TTC549 (cell line): ENCODE data around the gene TEX36.
"Not testable (repeated sequence)": the region's sequence is repeated elsewhere in the genome, so short reads cannot be mapped to it uniquely, and the experiment has no call there.

Experiments used
- FAIRE-seq: peaks from 2 replicates; lab custom pipeline; 2012; peaks lifted over from hg19 to GRCh38; lab: Jason Lieb, UNC

TEX36 gene

GRCh38 chr10:125692196-125692595, 9.2 kb upstream of the TEX36 start:
- no peak for FAIRE-seq

DNA sequence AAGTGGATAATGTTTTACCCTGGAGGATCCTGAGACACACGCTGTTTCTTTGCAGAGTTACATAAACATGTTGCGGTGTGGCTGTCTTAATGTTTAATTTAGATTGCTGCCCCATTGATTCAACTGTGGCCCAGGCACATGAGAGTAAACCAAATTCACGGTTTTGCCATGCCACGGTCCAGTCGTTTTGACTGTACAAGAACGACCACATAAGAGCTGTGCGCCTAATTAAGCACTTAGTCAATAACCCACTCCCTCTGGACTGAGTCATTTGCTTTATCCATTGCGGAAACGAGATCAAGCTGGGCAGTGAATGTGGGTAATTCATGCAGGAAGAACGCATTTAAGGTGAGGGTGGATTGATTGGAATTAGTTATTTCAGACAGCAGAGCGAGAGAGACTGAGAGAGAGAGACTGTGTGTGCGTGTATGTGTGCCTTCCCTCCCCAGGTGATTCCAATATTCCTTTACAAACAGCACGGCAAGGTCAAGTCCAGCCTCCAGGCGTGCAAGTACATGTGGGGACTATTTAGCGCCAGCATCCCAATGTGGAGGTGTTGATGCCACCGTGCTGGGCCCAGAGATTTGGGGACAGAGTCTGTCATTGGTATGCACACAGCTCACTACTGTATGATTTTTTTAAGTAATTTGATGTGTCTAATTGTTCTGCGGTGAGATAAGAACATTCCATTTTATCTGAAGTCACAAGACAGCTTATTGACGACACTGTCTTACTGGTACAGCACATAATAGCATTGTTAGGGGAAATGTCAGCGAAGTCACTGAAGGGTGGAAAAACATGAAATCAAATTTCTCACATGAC, 8.4 kb upstream of the TEX36 start:
- no peak for FAIRE-seq

DNA sequence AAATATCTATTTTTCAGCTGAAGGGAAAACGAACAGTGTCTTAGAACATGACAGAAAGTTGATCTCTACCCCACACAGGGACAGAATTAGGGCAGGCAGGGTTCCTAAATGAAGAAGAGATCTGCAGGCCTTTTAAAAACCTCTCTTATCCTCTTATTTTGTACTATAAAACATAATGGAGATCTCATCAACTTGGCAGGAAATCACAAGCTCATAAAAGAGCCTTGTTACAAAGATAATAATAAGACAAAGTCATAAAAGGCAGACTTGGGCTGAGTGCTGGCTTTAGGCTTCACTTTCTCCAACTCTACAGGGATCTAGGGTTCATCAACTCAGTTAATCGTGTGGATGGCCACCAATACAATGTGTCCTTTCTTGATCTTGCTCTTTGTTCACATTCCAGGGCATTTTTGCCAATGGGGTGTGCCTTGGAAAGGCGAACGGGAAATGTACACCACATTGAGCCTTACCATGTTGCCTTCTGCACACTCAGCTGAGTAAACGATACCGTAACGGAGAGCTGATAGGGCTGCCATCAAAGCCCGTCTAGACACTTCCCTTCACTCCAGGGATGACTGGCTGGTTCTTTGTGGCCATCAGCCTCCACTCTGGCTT, 7.1 kb upstream of the TEX36 start:
- no peak for FAIRE-seq

DNA sequence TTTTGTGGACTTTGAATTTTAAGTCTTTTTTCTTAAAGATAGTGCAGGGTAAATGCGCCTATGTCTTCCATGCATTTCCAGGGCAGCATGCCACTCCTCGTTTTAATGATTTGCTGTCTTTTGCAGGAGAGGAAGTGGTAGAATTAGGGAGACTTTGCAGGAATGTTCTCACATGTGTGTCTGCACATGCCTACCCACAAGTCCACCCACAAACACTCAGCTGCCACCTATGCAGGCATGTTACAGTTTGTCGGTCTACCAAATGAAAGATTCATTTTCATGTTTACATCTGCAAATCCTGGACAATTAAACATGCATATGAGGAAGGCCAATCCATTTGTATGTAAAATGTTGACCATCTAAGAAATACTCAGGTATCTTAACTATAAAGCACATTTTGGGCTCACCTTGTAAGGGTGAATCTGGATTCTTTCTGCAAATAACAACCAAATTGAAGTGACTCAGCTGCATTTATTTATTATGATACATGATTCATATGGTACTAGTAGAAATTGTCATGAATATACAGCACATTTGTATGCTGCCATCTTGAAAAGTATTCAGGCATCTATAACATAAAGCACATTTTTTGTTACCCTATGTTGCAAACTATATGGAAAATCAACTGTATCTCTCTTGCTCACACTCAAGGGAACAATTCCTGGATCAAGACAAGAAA, 4.7 kb upstream of the TEX36 start:
- no peak for FAIRE-seq

- FAIRE-seq = no peak
Observed at GRCh38 chr10:125684581-125684980, 1.6 kb upstream of the TEX36 start.

DNA sequence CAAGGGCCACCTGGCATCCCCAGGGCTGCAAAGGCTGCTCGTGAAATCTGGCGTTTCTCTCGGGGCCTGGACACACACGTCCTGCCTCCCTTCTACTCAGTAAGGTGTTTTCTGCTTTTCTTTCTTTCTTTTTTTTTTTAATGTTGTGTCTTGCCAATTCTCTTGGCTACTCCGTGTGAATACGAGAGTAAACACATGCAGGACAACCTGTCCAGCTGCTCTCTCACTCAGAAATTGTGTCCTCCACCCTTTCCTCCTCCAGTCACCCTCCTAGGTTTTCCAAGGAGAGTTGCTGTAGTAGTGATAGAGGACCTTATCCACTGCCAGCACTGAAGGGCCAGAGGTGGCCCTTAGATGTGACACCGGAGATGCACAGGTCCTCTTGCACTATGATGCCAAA, 858 bp upstream of the TEX36 start:
- no peak for FAIRE-seq

GRCh38 chr10:125679436-125679835, 3.5 kb downstream of the TEX36 start:
- no peak for FAIRE-seq

DNA sequence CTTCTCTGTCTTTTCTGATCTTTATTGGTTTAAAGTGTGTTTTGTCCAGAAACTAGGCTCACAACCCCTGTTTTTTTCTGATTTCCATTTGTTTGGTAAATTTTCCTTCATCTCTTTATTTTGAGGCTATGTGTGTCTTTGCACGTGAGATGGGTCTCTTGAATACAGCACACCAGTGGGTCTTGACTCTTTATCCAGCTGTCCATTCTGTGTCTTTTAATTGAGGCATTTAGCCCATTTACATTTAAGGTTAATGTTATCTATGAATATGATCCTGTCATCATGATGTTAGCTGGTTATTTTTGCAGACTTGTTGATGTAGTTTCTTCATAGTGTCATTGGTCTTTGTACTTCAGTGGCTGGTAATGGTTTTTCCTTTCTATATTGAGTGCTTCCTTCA, 10.1 kb downstream of the TEX36 start:
- no peak for FAIRE-seq

- FAIRE-seq = no peak
Observed at GRCh38 chr10:125662584-125662983, 20.4 kb downstream of the TEX36 start.

DNA sequence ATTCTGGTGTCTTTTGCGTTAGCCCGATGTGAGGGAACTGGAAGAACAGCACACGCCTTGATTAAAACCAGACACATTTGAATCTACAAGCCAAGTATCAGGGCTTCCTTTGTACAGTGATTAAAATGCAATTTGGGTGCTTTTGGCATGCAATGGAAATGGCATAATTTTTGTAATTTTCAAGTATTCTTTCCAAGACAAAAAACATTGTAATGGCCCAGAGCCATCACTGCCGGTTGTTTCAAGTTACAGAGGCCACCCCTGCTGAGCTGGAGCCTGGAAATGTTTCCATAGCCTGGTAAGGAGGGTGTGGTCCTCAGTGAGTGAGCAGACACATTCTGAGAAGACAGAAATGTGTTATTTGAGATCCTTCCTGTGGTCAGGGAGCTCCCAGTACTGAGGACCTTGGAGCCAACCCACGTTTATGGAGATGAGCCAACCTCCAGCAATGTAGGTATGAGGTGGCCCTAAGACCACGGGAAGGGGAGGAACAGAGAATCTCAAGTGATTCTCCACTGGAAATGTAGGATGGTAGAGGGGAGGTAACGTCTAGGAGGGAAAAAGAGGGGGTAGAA, 20.9 kb downstream of the TEX36 start:
- FAIRE-seq = no peak

- FAIRE-seq = no peak
Observed at GRCh38 chr10:125661431-125661940, 21.5 kb downstream of the TEX36 start.

- no peak for FAIRE-seq
Observed at GRCh38 chr10:125659071-125659470, 23.9 kb downstream of the TEX36 start.

DNA sequence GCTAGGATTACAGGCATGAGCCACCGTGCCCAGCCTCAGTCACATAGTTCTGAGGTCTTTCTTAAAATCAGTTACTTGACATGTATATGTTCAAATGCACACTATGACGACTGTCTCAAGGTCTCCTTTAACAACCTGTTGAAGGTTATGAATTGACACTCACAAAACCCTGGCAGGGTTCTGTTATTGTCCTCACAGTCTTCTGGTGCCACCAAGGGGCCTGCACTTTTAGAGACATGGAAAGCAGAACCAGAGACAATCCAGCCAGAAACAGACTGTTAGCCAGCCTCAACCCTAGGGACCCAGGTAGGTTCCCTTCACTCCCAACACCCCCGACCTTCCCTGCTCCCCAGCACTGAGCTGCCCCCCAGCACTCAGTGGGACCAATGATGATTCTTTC, 26.4 kb downstream of the TEX36 start:
- FAIRE-seq = no peak

DNA sequence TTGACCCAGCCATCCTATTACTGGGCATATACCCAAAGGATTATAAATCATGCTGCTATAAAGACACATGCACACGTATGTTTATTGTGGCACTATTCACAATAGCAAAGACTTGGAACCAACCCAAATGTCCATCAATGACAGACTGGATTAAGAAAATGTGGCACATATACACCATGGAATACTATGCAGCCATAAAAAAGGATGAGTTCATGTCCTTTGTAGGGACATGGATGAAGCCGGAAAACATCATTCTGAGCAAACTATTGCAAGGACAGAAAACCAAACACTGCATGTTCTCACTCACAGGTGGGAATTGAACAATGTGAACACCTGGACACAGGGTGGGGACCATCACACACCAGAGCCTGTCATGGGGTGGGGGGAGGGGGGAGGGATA, 29.9 kb downstream of the TEX36 start:
- FAIRE-seq = not testable (repeated sequence)

DNA sequence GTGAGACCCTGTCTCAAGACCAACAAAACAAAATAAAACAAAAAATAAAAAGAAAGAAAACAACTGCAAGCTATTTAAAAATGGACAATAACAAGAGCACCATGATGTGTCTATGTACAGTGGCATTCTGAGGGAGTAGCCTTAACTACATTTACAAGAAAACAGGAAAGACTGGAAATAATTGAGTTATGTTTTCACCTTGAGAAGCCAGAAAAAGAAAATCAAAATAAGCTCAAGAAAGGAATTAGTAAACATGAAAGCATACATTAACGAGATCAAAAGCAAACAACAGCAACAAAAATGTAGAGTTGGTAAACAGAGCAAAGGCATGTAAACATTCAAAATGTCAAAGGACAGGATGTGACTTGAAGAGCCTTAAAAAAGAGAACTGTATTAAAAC, 36.7 kb downstream of the TEX36 start:
- no peak for FAIRE-seq

DNA sequence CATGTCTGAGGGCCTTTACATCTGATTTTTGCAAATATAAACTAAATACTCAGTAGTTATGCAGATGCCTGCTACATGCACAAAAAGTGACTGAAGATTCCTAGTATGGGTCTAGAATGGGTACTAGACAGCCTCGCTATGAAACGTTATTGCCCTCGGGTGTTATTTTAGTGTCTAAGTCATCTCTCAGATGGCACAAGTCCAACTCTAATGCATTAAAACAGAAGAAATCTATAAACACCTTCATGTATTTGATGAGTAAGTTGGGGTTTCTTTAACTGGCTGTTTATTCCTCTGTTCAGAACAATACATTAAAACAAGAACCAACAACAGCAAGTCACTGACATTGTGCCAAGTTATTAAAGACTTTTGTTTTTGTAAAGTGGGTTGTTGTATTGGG, 41.6 kb downstream of the TEX36 start:
- no peak for FAIRE-seq

GRCh38 chr10:125640653-125641052, 42.3 kb downstream of the TEX36 start:
- FAIRE-seq = no peak

DNA sequence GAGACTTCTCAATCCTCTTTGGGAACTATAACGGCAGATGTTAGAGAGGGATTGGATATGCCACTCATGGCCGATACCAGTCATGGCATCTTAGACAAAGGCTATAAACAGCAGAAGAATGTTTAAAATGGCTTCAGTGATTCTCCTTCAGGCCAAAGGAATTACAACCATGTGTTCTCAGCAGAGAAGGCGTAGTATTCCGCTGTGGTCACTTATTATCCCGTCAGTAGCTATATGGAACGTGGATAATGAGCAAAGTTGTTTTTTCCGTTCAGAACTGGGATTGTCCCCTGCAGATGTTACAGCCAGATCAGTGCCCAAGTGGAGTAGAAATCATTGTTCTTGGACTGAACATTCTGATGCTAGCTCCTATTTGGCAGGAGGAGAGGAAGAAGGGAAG, 43.1 kb downstream of the TEX36 start:
- no peak for FAIRE-seq

GRCh38 chr10:125638555-125638954, 44.4 kb downstream of the TEX36 start:
- no peak for FAIRE-seq

DNA sequence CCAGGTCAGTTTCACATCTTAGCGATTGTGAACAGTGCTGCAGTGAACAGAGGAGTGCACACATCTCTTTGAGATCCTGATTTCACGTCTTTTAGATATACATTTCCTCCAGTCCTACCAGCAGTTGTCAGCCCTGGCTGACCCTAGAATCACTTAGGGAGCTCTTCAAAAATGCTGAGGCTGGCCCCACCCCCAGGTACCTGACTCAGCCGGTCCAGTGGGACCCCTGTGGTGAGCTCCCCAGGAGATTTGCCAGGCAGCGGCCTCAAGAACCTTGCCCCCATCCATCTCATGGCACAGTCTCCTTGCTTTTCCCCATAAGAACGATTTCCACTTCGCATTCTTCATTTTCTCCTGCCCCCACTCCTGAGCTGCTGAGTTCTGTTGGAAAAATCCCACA, 45.5 kb downstream of the TEX36 start:
- no peak for FAIRE-seq

GRCh38 chr10:125634606-125635005, 48.4 kb downstream of the TEX36 start:
- no peak for FAIRE-seq

- FAIRE-seq = no peak
Observed at GRCh38 chr10:125633517-125633999, 49.4 kb downstream of the TEX36 start.

GRCh38 chr10:125631806-125632205, 51.2 kb downstream of the TEX36 start:
- no peak for FAIRE-seq
